ENCODE results near the gene ABHD10. TPM values are rescaled to one million over a fixed set of nuclear protein-coding genes. Genes with fewer than 3 reads are reported as not detected.

The ABHD10 gene
- polyA plus RNA-seq, 6 donors from 2014 or later: 46.8 to 74.4 (median 62.4) TPM

DNA sequence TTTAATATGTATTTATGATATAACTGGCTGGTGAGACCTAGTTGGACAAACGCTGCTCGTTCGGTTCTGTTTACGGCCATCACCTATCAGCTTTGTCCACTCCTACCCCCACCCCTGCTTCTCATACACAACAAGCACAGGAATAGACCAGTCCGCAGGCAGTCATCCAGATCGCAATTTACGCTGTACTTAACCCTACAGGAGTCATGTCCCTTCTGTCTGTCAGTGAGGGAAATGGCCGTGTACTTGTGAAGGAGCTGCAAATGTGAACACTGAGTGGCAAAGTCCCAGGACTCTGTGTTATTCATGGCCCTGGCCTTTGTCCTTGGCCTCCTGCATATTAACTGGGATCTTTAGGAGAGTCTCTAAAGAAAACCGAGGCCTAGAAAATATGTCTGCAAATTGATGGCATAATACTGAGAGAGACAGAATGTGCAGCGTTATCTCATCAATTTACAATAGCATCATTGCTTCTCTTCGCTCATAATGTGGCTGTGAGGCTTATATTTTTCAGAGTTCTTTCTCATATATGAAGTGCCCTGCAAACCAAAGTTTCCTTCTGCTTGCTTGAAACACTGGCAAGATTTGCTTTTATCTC, 7.2 kb upstream of the ABHD10 start:
- H3K4me1 Mint-ChIP-seq: peaks cover 8 to 11% (median 8%) of the 10 kb centered on the region in 3 donors
- H3K4me3 Mint-ChIP-seq: no peak overlapping the region
- no peaks in the 10 kb centered on the region for H3K27me3 Mint-ChIP-seq
- H3K36me3 Mint-ChIP-seq: no peaks in the 10 kb centered on the region
- DNase-seq: no peak
- H3K9me3 Mint-ChIP-seq: no peaks in the 10 kb centered on the region
- no peak overlapping the region for H3K27ac Mint-ChIP-seq
- no peak for ATAC-seq (ENCODE audit: low read depth in 2 of 2)

DNA sequence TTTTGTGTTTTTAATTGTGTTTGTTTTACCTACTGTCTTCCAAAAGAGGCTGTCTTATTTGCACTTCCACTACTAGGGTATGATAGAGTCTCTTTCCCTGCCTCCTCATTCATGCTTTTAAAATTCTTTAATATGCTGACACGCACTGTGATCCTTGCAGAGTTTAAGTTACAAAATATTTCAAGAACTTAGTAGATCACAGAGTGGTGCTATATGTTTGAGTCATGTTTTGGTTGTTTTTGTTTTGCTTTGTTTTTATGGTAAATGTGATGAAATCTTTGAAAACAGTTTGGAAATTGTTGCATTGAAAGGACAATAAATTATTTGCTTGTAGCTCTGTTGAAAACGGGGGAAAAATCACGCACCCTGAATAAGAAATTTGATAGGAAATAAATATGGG, 5.9 kb upstream of the ABHD10 start:
- ATAC-seq (ENCODE audit: low read depth in 2 of 2): no peak
- Mint-ChIP-seq H3K36me3 (no peaks in the 10 kb centered on the region), H3K4me1 (no peaks in the 10 kb centered on the region)

GRCh38 chr3:111975131-111975530, 3.7 kb upstream of the ABHD10 start:
- ATAC-seq (ENCODE audit: low read depth in 2 of 2) (no peak), DNase-seq (no peak)
- no peak overlapping the region for H3K27ac Mint-ChIP-seq
- no peak overlapping the region for H3K4me3 Mint-ChIP-seq
- no peaks in the 10 kb centered on the region for H3K9me3 Mint-ChIP-seq
- H3K36me3 Mint-ChIP-seq: no peaks in the 10 kb centered on the region
- H3K4me1 Mint-ChIP-seq: peaks cover 8 to 14% (median 9%) of the 10 kb centered on the region in 3 donors
- H3K27me3 Mint-ChIP-seq: no peaks in the 10 kb centered on the region

More for the DNA sequence above, 5.9 kb upstream of the ABHD10 start:
- Mint-ChIP-seq H3K4me3 (no peak overlapping the region), H3K27me3 (no peaks in the 10 kb centered on the region), H3K9me3 (no peaks in the 10 kb centered on the region), H3K27ac (no peak overlapping the region)
- DNase-seq: no peak

DNA sequence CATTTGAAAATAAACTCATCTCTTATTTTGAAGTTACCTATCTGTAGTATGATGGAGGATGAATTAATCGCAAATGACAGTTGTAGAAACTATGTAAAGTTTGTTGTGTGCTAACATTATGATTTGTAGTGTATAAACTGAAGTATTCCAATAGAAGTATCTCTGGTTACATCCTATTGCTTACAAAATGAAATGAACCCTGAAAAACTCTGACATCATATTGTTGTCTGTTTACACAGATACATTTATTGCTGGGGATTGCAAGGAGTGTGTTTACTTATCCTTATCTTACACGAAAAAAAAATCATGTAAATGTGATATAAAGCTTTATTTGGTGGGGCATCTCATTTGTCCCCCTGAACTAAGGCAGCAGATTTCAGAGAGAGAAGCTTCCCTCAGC, 2.6 kb upstream of the ABHD10 start:
- Mint-ChIP-seq H3K9me3 (no peaks in the 10 kb centered on the region), H3K4me1 (peaks cover 9 to 25% (median 17%) of the 10 kb centered on the region in 3 donors), H3K36me3 (no peaks in the 10 kb centered on the region), H3K27ac (no peak overlapping the region), H3K27me3 (no peaks in the 10 kb centered on the region), H3K4me3 (peak overlapping the region in 1 of 8 donors; percentile 94)
- DNase-seq (no peak), ATAC-seq (ENCODE audit: low read depth in 2 of 2) (no peak)

DNA sequence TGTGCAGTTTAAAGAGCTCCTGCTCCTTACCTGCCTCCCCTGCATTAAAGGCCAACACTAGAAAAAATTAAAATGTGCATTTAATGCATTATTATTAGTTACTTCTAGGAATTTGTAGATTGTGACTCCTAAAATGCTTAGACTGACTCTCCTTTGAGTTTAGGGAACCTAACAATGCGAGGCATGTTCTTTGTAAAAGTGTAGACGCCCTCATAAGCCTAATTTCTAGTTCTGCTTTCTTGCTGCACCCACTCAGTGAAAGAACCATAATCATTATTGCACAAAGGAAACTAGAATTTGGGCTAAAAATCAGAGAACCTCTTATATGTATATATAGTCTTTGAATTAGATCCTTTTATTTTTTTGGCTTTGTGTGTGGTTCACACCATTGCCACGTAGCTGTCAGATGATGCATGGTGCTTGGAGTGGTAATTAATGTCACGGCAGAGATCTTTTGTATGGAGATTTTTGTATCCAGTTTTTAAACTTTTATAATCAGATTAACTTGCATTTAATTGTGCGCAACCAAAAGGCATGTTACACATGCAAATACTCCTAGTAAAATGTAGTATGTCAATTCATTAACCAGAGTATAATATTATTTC, 710 bp downstream of the ABHD10 start:
- peaks cover 14 to 46% (median 37%) of the 10 kb centered on the region in 3 donors for H3K4me1 Mint-ChIP-seq
- peak overlapping the region; percentile 87 to 98 (median 92) for H3K27ac Mint-ChIP-seq
- peaks cover 0 to 4% of the 10 kb centered on the region in 2 donors for H3K36me3 Mint-ChIP-seq
- ATAC-seq (ENCODE audit: low read depth in 2 of 2) (peak; percentile 61 to 62), DNase-seq (peak; percentile 60)
- H3K4me3 Mint-ChIP-seq: peak overlapping the region; percentile 89 to 99 (median 94)
- H3K9me3 Mint-ChIP-seq: no peaks in the 10 kb centered on the region
- no peaks in the 10 kb centered on the region for H3K27me3 Mint-ChIP-seq

DNA sequence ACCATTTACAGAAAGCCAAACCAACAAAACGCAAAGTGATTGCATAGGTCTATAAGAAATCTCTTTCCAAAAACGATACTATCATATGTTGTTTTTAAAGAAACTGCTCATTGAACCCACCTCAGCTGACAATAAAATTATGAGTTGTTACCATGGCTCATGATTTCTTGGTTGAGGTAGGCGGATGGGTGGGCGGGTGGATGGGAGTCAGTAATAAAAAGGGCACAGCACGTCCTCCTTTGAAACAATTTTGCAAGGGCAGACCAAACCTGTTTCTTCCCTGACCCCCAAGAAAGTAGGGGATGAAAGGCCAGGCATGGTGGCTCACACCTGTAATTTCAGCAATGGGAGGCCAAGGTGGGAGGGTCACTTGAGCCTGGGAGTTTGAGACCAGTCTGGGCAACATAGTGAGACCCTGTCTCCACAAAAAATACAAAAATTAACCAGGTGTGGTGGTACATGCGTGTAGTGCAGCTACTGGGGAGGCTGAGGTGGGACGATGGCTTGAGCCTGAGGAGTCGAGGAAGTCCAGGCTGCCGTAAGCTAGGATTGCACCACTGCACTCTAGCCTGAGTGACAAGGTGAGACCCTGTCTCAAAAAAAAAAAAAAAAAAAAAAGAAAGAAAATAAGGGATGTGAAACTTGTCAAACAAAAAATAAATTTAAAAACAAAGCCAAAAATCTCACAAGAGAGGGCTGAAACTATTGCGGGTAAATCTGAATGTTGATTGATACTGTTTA, 2.1 kb downstream of the ABHD10 start:
- peaks cover 0 to 4% of the 10 kb centered on the region in 2 donors for H3K36me3 Mint-ChIP-seq
- H3K9me3 Mint-ChIP-seq: no peaks in the 10 kb centered on the region
- H3K4me3 Mint-ChIP-seq: peak overlapping the region; percentile 67 to 99 (median 90)
- DNase-seq: no peak
- ATAC-seq (ENCODE audit: low read depth in 2 of 2): no peak
- H3K27me3 Mint-ChIP-seq: no peaks in the 10 kb centered on the region
- peaks cover 24 to 52% (median 50%) of the 10 kb centered on the region in 3 donors for H3K4me1 Mint-ChIP-seq
- peak overlapping the region in 2 of 6 donors; percentile 60 to 86 for H3K27ac Mint-ChIP-seq

DNA sequence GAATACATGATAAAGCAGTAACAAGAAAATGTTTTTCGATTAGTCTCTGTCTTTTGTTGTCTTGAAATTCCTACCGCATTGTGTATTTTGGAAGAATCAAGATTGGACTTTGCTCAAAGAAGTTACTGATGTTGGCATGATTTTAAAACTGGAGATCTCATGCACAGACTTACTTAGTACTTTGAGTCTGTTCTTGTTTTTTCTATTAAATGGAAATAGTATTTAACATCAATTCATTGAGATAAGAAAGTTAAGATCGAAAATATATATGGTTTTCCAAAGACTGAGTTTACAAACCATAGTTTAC, 2.6 kb downstream of the ABHD10 start:
- Mint-ChIP-seq H3K27me3 (no peaks in the 10 kb centered on the region), H3K4me3 (peak overlapping the region; percentile 67 to 99 (median 90)), H3K36me3 (peaks cover 0 to 4% of the 10 kb centered on the region in 2 donors), H3K4me1 (peaks cover 24 to 52% (median 50%) of the 10 kb centered on the region in 3 donors), H3K27ac (peak overlapping the region in 2 of 6 donors; percentile 11 to 60), H3K9me3 (no peaks in the 10 kb centered on the region)
- ATAC-seq (ENCODE audit: low read depth in 2 of 2) (no peak), DNase-seq (no peak)

GRCh38 chr3:111984636-111985298, 5.9 kb downstream of the ABHD10 start:
- ATAC-seq (ENCODE audit: low read depth in 2 of 2): no peak
- no peak for DNase-seq
- Mint-ChIP-seq H3K9me3 (no peaks in the 10 kb centered on the region), H3K4me3 (no peak overlapping the region), H3K4me1 (peaks cover 21 to 53% (median 45%) of the 10 kb centered on the region in 3 donors), H3K36me3 (peaks cover 11 to 18% of the 10 kb centered on the region in 2 donors), H3K27ac (peak overlapping the region in 4 of 6 donors; percentile 4 to 85 (median 64)), H3K27me3 (no peaks in the 10 kb centered on the region)

GRCh38 chr3:111986800-111987199, 8.0 kb downstream of the ABHD10 start:
- no peak for DNase-seq
- no peaks in the 10 kb centered on the region for H3K27me3 Mint-ChIP-seq
- no peak overlapping the region for H3K4me3 Mint-ChIP-seq
- ATAC-seq (ENCODE audit: low read depth in 2 of 2): no peak
- peak overlapping the region in 3 of 6 donors; percentile 10 to 86 (median 80) for H3K27ac Mint-ChIP-seq
- peaks cover 15 to 18% of the 10 kb centered on the region in 2 donors for H3K36me3 Mint-ChIP-seq
- H3K4me1 Mint-ChIP-seq: peaks cover 20 to 36% (median 25%) of the 10 kb centered on the region in 3 donors
- H3K9me3 Mint-ChIP-seq: no peaks in the 10 kb centered on the region

- Mint-ChIP-seq H3K27ac (no peak overlapping the region), H3K36me3 (peaks cover 18 to 25% of the 10 kb centered on the region in 2 donors), H3K27me3 (no peaks in the 10 kb centered on the region), H3K9me3 (no peaks in the 10 kb centered on the region), H3K4me1 (peaks cover 13 to 23% (median 16%) of the 10 kb centered on the region in 3 donors), H3K4me3 (no peak overlapping the region)
- ATAC-seq (ENCODE audit: low read depth in 2 of 2) (peak; percentile 72 to 86), DNase-seq (peak; percentile 26)
These were observed 10.3 kb downstream of the ABHD10 start for GRCh38 chr3:111989061-111989678.

DNA sequence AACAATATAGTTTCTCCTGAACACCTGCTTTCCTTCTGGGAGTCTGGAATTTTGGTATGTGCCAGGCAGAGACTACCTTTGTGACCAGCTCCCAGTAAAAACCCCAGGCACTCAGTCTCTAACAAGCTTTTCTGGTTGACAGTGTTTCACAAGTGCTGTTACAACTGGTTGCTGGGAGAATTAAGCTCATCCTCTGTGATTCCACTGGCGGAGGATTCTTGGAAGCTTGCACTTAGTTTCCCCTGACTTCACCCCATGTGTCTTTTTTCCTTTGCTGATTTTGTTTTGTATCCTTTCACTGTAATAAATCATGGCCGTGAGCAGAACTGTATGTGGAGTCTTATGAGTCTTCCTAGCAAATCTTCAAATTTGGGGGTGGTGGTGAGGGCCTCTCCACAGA, 14.2 kb downstream of the ABHD10 start:
- no peak overlapping the region for H3K27ac Mint-ChIP-seq
- H3K4me1 Mint-ChIP-seq: peaks cover 4 to 6% (median 5%) of the 10 kb centered on the region in 3 donors
- H3K36me3 Mint-ChIP-seq: peaks cover 5 to 25% of the 10 kb centered on the region in 2 donors
- peaks cover 0 to 2% (median 0%) of the 10 kb centered on the region in 7 donors for H3K9me3 Mint-ChIP-seq
- DNase-seq: no peak
- no peak for ATAC-seq (ENCODE audit: low read depth in 2 of 2)
- no peak overlapping the region for H3K4me3 Mint-ChIP-seq
- peaks cover 7 to 9% (median 8%) of the 10 kb centered on the region in 3 donors for H3K27me3 Mint-ChIP-seq

GRCh38 chr3:111998636-111999483, 20.0 kb downstream of the ABHD10 start, which contains the start of gene TAGLN3:
TAGLN3 (plus strand) TSS chr3:111998922; CDS start chr3:111999423, 501 bp downstream.
- Mint-ChIP-seq H3K27me3 (peaks cover 12 to 26% (median 18%) of the 10 kb centered on the region in 3 donors), H3K27ac (peak within 1 kb of the TSS in 3 of 6 donors; percentile 33 to 55 (median 38))
- peak; percentile 59 to 69 for ATAC-seq (ENCODE audit: low read depth in 2 of 2)

More at GRCh38 chr3:111998636-111999483, 20.0 kb downstream of the ABHD10 start, which contains the start of gene TAGLN3:
- H3K36me3 Mint-ChIP-seq: no peaks in the 10 kb centered on the region
- H3K4me1 Mint-ChIP-seq: peaks cover 11 to 26% (median 23%) of the 10 kb centered on the region in 3 donors
- no peak for DNase-seq
- H3K4me3 Mint-ChIP-seq: peak within 1 kb of the TSS; percentile 82 to 95 (median 91)
- H3K9me3 Mint-ChIP-seq: peaks cover 0 to 2% (median 0%) of the 10 kb centered on the region in 7 donors

Data from naive B cell (primary cell).